Measurements from ENCODE around the gene KRTAP3-1.

DNA sequence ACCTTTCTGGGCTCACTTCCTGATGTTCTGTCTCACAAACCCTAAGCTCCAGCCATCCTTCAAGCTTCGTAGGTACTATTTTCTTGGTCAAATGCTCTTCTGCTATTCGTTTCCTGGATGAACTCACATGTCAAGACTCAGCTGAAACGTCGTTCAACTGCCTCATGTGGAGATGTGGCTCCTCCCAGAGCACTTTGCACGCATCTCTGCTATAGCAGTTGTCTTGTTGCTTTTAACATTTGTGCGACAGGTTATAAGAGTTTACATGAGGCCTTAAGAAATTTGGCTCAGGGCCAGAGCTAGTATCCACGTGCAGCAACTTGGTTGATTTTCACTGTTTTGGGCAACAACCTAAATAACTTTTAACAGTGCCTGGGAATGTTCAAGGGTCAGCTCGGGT lies 22.0 kb downstream of the KRTAP3-1 start:
- TF ChIP-seq, protein P1, sequence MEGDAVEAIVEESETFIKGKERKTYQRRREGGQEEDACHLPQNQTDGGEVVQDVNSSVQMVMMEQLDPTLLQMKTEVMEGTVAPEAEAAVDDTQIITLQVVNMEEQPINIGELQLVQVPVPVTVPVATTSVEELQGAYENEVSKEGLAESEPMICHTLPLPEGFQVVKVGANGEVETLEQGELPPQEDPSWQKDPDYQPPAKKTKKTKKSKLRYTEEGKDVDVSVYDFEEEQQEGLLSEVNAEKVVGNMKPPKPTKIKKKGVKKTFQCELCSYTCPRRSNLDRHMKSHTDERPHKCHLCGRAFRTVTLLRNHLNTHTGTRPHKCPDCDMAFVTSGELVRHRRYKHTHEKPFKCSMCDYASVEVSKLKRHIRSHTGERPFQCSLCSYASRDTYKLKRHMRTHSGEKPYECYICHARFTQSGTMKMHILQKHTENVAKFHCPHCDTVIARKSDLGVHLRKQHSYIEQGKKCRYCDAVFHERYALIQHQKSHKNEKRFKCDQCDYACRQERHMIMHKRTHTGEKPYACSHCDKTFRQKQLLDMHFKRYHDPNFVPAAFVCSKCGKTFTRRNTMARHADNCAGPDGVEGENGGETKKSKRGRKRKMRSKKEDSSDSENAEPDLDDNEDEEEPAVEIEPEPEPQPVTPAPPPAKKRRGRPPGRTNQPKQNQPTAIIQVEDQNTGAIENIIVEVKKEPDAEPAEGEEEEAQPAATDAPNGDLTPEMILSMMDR (conservative IDR thresholded peaks at IDR 0.05; ENCODE audit: low read depth, low read length) = no peak
- TF ChIP-seq EZH2 (IDR thresholded peaks at IDR 0.05; ENCODE audit: borderline replicate concordance, low read depth, low read length, poor library complexity, severe bottlenecking) = no peak

Measured in A673 (cell line).